WTC11 (cell line): ENCODE results near the gene CLOCK. TPM values are rescaled to one million over a fixed set of nuclear protein-coding genes. Genes with fewer than 3 reads are reported as not detected.

Source experiments
- ATAC-seq: fragments of 200-7000 bp; cut with Tn5 transposase; 2 replicates; pipeline ENCODE4 v1.10.0; 2021; ENCODE audit warnings: mild to moderate bottlenecking, moderate library complexity
- CTCF ChIA-PET: fragments of 300-600 bp; sonication (Branson Sonifier 250); formaldehyde crosslinking; loops from one replicate; lab custom pipeline; 2021; ENCODE audit warnings: antibody characterized with exemption; lab: Charles Lee
- POLR2A ChIA-PET: fragments of 350-600 bp; sonication (Branson Sonifier 250); formaldehyde crosslinking; loops from one replicate; lab custom pipeline; 2021; ENCODE audit warnings: antibody characterized with exemption; lab: Charles Lee
- DNase-seq: peaks from one replicate; pipeline ENCODE4 v3.0.0; 2021; ENCODE audit warnings: low spot score
- H3K27ac Mint-ChIP-seq: 2 replicates; pipeline ENCODE4 v1.8.0; 2021; ENCODE audit warnings: mixed read lengths
- H3K27me3 Mint-ChIP-seq: 2 replicates; pipeline ENCODE4 v1.8.0; 2021; ENCODE audit warnings: low read depth, mild to moderate bottlenecking, moderate library complexity, mixed read lengths
- H3K36me3 Mint-ChIP-seq: 2 replicates; pipeline ENCODE4 v1.8.0; 2021; ENCODE audit warnings: mixed read lengths
- H3K4me1 Mint-ChIP-seq: 2 replicates; pipeline ENCODE4 v1.8.0; 2022; ENCODE audit warnings: mixed read lengths
- H3K4me3 Mint-ChIP-seq: 2 replicates; pipeline ENCODE4 v1.8.0; 2021; ENCODE audit warnings: mild to moderate bottlenecking, moderate library complexity, mixed read lengths
- H3K9me3 Mint-ChIP-seq: 2 replicates; pipeline ENCODE4 v1.8.0; 2021; ENCODE audit warnings: mixed read lengths
- CDX4 ChIP-seq: fragments of 250-450 bp; sonication (Bioruptor Pico); IDR thresholded peaks from 2 replicates; pipeline ENCODE4 v1.9.0; 2021; ENCODE audit warnings: moderate library complexity, mild to moderate bottlenecking, inconsistent platforms, borderline replicate concordance
- CREB1 ChIP-seq: sonication (generic); formaldehyde crosslinking; IDR thresholded peaks from 2 replicates; pipeline ENCODE4 v1.8.0; 2023; ENCODE audit warnings: mild to moderate bottlenecking, missing genetic modification reagents
- CREM ChIP-seq: sonication (generic); formaldehyde crosslinking; IDR thresholded peaks from 2 replicates; pipeline ENCODE4 v1.8.1; 2022; ENCODE audit warnings: mild to moderate bottlenecking, missing genetic modification reagents, moderate library complexity
- E2F4 ChIP-seq: sonication (generic); formaldehyde crosslinking; IDR thresholded peaks from 2 replicates; pipeline ENCODE4 v1.8.1; 2022; ENCODE audit warnings: low read depth, mild to moderate bottlenecking, moderate library complexity, missing genetic modification reagents, borderline replicate concordance
- ELF4 ChIP-seq: sonication (generic); formaldehyde crosslinking; IDR thresholded peaks from 2 replicates; pipeline ENCODE4 v1.8.1; 2022; ENCODE audit warnings: low read depth, mild to moderate bottlenecking, moderate library complexity, missing genetic modification reagents
- EMX1 ChIP-seq: fragments of 250-450 bp; sonication (Bioruptor Pico); IDR thresholded peaks from 2 replicates; pipeline ENCODE4 v1.8.0; 2021; ENCODE audit warnings: mild to moderate bottlenecking
- FOXJ3 ChIP-seq: sonication (generic); formaldehyde crosslinking; IDR thresholded peaks from 2 replicates; pipeline ENCODE4 v1.9.0; 2021; ENCODE audit warnings: missing genetic modification reagents, mild to moderate bottlenecking, borderline replicate concordance
- GABPB1 ChIP-seq: sonication (generic); formaldehyde crosslinking; IDR thresholded peaks from 2 replicates; pipeline ENCODE4 v1.8.1; 2023; ENCODE audit warnings: mild to moderate bottlenecking, missing genetic modification reagents
- GTF2I ChIP-seq: fragments of 250-450 bp; sonication (Bioruptor Pico); conservative IDR thresholded peaks from 2 replicates; pipeline ENCODE4 v1.4.0; 2021; ENCODE audit warnings: mild to moderate bottlenecking
- HMGA2 ChIP-seq: fragments of 250-450 bp; sonication (Bioruptor Pico); IDR thresholded peaks from 2 replicates; pipeline ENCODE4 v1.4.0; 2021; ENCODE audit warnings: mild to moderate bottlenecking, moderate library complexity
- KAT7 ChIP-seq: sonication (generic); formaldehyde crosslinking; IDR thresholded peaks from 2 replicates; pipeline ENCODE4 v1.8.1; 2023; ENCODE audit warnings: missing genetic modification reagents, mild to moderate bottlenecking, borderline replicate concordance
- NFATC4 ChIP-seq: fragments of 250-450 bp; sonication (Bioruptor Pico); IDR thresholded peaks from 2 replicates; pipeline ENCODE4 v1.9.0; 2021; ENCODE audit warnings: mild to moderate bottlenecking
- NR1H2 ChIP-seq: sonication (generic); formaldehyde crosslinking; IDR thresholded peaks from 2 replicates; pipeline ENCODE4 v1.9.0; 2021; ENCODE audit warnings: mild to moderate bottlenecking, moderate library complexity, missing genetic modification reagents
- OVOL2 ChIP-seq: fragments of 250-450 bp; sonication (Bioruptor Pico); IDR thresholded peaks from 2 replicates; pipeline ENCODE4 v1.9.0; 2021; ENCODE audit warnings: mild to moderate bottlenecking, borderline replicate concordance
- PREB ChIP-seq: sonication (generic); formaldehyde crosslinking; IDR thresholded peaks from 2 replicates; pipeline ENCODE4 v1.8.1; 2022; ENCODE audit warnings: mild to moderate bottlenecking, missing genetic modification reagents, moderate library complexity, borderline replicate concordance
- PRRX2 ChIP-seq: fragments of 250-450 bp; sonication (Bioruptor Pico); IDR thresholded peaks from 2 replicates; pipeline ENCODE4 v1.8.0; 2021; ENCODE audit warnings: mild to moderate bottlenecking
- RELA ChIP-seq: sonication (generic); formaldehyde crosslinking; IDR thresholded peaks from 2 replicates; pipeline ENCODE4 v1.8.1; 2022; ENCODE audit warnings: missing genetic modification reagents, mild to moderate bottlenecking, borderline replicate concordance
- SMAD4 ChIP-seq: sonication (generic); formaldehyde crosslinking; IDR thresholded peaks from 2 replicates; pipeline ENCODE4 v1.8.0; 2022; ENCODE audit warnings: mild to moderate bottlenecking, missing genetic modification reagents
- TCF7 ChIP-seq: sonication (generic); formaldehyde crosslinking; IDR thresholded peaks from 2 replicates; pipeline ENCODE4 v1.8.0; 2022; ENCODE audit warnings: mild to moderate bottlenecking, low read depth, missing genetic modification reagents, moderate library complexity
- TEAD4 ChIP-seq: sonication (generic); formaldehyde crosslinking; IDR thresholded peaks from 2 replicates; pipeline ENCODE4 v1.8.0; 2022; ENCODE audit warnings: mild to moderate bottlenecking, missing genetic modification reagents
- ZNF121 ChIP-seq: sonication (generic); formaldehyde crosslinking; IDR thresholded peaks from 2 replicates; pipeline ENCODE4 v1.8.0; 2023; ENCODE audit warnings: missing genetic modification reagents
- ZNF219 ChIP-seq: sonication (generic); formaldehyde crosslinking; IDR thresholded peaks from 2 replicates; pipeline ENCODE4 v1.8.0; 2023; ENCODE audit warnings: missing genetic modification reagents, mild to moderate bottlenecking, borderline replicate concordance
- ZNF317 ChIP-seq: sonication (generic); formaldehyde crosslinking; IDR thresholded peaks from 2 replicates; pipeline ENCODE4 v1.8.1; 2023; ENCODE audit warnings: low read depth, mild to moderate bottlenecking, moderate library complexity, missing genetic modification reagents, borderline replicate concordance
- total RNA-seq: library from RNA; stranded (reverse); gene quantifications from 3 replicates; pipeline ENCODE4 v1.2.3, GENCODE V29; 2021
- TF ChIP-seq, protein P1 (sequence below): sonication (generic); formaldehyde crosslinking; IDR thresholded peaks from 2 replicates; pipeline ENCODE4 v1.8.0; 2023; ENCODE audit warnings: missing genetic modification reagents
- TF ChIP-seq, protein P2 (sequence below): sonication (generic); formaldehyde crosslinking; IDR thresholded peaks from 2 replicates; pipeline ENCODE4 v1.8.1; 2023; ENCODE audit warnings: mild to moderate bottlenecking, missing genetic modification reagents, moderate library complexity
- TF ChIP-seq, protein P3 (sequence below): sonication (generic); formaldehyde crosslinking; IDR thresholded peaks from 2 replicates; pipeline ENCODE4 v1.8.0; 2023; ENCODE audit warnings: mild to moderate bottlenecking, missing genetic modification reagents
- TF ChIP-seq, protein P4 (sequence below): fragments of 200-600 bp; IDR thresholded peaks from 2 replicates; pipeline ENCODE4 v1.8.0; 2022; ENCODE audit warnings: antibody characterized with exemption
- TF ChIP-seq, protein P5 (sequence below): fragments of 250-450 bp; sonication (Bioruptor Pico); IDR thresholded peaks from 2 replicates; pipeline ENCODE4 v1.9.0; 2021; ENCODE audit warnings: mild to moderate bottlenecking

Gene CLOCK
- total RNA-seq, 1 experiment from 2014 or later: 18.6 TPM

- ChIA-PET CTCF (no interaction called here), POLR2A (no interaction called here)
Measured at GRCh38 chr4:55510685-55511084, 36.0 kb downstream of the CLOCK start.

GRCh38 chr4:55509266-55509665 is 37.4 kb downstream of the CLOCK start:
- peaks cover 10% of the 10 kb centered on the region for H3K4me1 Mint-ChIP-seq

More at GRCh38 chr4:55510685-55511084, 36.0 kb downstream of the CLOCK start:
- TF ChIP-seq ZNF219 (CRISPR knock-in tag) (no peak), TCF7 (no peak), FOXJ3 (CRISPR knock-in tag) (no peak), SMAD4 (CRISPR knock-in tag) (no peak), TEAD4 (CRISPR knock-in tag) (no peak), GTF2I (CRISPR knock-in tag) (no peak), NR1H2 (CRISPR knock-in tag) (no peak), RELA (CRISPR knock-in tag) (no peak), HMGA2 (CRISPR knock-in tag) (no peak), NFATC4 (CRISPR knock-in tag) (no peak), CREB1 (no peak), PRRX2 (no peak), KAT7 (CRISPR knock-in tag) (no peak), GABPB1 (CRISPR knock-in tag) (no peak), EMX1 (CRISPR knock-in tag) (no peak)
- TF ChIP-seq, protein P1, sequence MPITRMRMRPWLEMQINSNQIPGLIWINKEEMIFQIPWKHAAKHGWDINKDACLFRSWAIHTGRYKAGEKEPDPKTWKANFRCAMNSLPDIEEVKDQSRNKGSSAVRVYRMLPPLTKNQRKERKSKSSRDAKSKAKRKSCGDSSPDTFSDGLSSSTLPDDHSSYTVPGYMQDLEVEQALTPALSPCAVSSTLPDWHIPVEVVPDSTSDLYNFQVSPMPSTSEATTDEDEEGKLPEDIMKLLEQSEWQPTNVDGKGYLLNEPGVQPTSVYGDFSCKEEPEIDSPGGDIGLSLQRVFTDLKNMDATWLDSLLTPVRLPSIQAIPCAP (CRISPR knock-in tag): no peak
- TF ChIP-seq, protein P2, sequence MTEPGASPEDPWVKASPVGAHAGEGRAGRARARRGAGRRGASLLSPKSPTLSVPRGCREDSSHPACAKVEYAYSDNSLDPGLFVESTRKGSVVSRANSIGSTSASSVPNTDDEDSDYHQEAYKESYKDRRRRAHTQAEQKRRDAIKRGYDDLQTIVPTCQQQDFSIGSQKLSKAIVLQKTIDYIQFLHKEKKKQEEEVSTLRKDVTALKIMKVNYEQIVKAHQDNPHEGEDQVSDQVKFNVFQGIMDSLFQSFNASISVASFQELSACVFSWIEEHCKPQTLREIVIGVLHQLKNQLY (CRISPR knock-in tag): no peak
- TF ChIP-seq, all 79 proteins: peak for 0
- no peak overlapping the region for H3K4me3 Mint-ChIP-seq
- DNase-seq: no peak
- no peak for ATAC-seq
- peaks cover 4% of the 10 kb centered on the region; the same call in 1 of the 2 replicates for H3K9me3 Mint-ChIP-seq
- H3K27me3 Mint-ChIP-seq: no peaks in the 10 kb centered on the region
- 0 out of 2 replicates have a peak, but pooled peaks cover 13% of the 10 kb centered on the region for H3K36me3 Mint-ChIP-seq
- no peak overlapping the region for H3K27ac Mint-ChIP-seq
- peaks cover 10% of the 10 kb centered on the region for H3K4me1 Mint-ChIP-seq

More at GRCh38 chr4:55509266-55509665, 37.4 kb downstream of the CLOCK start:
- Mint-ChIP-seq H3K36me3 (0 out of 2 replicates have a peak, but pooled peaks cover 13% of the 10 kb centered on the region), H3K9me3 (peaks cover 4% of the 10 kb centered on the region; the same call in 1 of the 2 replicates), H3K27me3 (no peaks in the 10 kb centered on the region), H3K27ac (no peak overlapping the region), H3K4me3 (no peak overlapping the region)
- no peak for DNase-seq
- ChIA-PET POLR2A (no interaction called here), CTCF (interaction anchor here (1.0 kb wide), 1 partner anchor 31 kb away, joined by 3 read pairs; no protein-coding TSS in a partner anchor)
- TF ChIP-seq, protein P3, sequence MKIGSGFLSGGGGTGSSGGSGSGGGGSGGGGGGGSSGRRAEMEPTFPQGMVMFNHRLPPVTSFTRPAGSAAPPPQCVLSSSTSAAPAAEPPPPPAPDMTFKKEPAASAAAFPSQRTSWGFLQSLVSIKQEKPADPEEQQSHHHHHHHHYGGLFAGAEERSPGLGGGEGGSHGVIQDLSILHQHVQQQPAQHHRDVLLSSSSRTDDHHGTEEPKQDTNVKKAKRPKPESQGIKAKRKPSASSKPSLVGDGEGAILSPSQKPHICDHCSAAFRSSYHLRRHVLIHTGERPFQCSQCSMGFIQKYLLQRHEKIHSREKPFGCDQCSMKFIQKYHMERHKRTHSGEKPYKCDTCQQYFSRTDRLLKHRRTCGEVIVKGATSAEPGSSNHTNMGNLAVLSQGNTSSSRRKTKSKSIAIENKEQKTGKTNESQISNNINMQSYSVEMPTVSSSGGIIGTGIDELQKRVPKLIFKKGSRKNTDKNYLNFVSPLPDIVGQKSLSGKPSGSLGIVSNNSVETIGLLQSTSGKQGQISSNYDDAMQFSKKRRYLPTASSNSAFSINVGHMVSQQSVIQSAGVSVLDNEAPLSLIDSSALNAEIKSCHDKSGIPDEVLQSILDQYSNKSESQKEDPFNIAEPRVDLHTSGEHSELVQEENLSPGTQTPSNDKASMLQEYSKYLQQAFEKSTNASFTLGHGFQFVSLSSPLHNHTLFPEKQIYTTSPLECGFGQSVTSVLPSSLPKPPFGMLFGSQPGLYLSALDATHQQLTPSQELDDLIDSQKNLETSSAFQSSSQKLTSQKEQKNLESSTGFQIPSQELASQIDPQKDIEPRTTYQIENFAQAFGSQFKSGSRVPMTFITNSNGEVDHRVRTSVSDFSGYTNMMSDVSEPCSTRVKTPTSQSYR (CRISPR knock-in tag): no peak
- TF ChIP-seq, protein P4, sequence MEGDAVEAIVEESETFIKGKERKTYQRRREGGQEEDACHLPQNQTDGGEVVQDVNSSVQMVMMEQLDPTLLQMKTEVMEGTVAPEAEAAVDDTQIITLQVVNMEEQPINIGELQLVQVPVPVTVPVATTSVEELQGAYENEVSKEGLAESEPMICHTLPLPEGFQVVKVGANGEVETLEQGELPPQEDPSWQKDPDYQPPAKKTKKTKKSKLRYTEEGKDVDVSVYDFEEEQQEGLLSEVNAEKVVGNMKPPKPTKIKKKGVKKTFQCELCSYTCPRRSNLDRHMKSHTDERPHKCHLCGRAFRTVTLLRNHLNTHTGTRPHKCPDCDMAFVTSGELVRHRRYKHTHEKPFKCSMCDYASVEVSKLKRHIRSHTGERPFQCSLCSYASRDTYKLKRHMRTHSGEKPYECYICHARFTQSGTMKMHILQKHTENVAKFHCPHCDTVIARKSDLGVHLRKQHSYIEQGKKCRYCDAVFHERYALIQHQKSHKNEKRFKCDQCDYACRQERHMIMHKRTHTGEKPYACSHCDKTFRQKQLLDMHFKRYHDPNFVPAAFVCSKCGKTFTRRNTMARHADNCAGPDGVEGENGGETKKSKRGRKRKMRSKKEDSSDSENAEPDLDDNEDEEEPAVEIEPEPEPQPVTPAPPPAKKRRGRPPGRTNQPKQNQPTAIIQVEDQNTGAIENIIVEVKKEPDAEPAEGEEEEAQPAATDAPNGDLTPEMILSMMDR: no peak
- TF ChIP-seq ZNF317 (no peak), ZNF121 (CRISPR knock-in tag) (no peak), FOXJ3 (CRISPR knock-in tag) (no peak), PREB (no peak), OVOL2 (no peak), CREM (CRISPR knock-in tag) (no peak), E2F4 (CRISPR knock-in tag) (no peak), ELF4 (CRISPR knock-in tag) (no peak), TEAD4 (CRISPR knock-in tag) (no peak), NFATC4 (CRISPR knock-in tag) (no peak), GABPB1 (CRISPR knock-in tag) (no peak), RELA (CRISPR knock-in tag) (no peak), CDX4 (CRISPR knock-in tag) (no peak), GTF2I (CRISPR knock-in tag) (no peak)
- TF ChIP-seq, protein P5, sequence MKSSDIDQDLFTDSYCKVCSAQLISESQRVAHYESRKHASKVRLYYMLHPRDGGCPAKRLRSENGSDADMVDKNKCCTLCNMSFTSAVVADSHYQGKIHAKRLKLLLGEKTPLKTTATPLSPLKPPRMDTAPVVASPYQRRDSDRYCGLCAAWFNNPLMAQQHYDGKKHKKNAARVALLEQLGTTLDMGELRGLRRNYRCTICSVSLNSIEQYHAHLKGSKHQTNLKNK (CRISPR knock-in tag): no peak
- no peak for ATAC-seq
